T-helper 1 cell treated with Interleukin-12 subunit alpha and Interleukin-12 subunit beta and Interleukin-4 antibody, amounts not matched to agents 30 μg/mL and 1 μg/mL, for 36 hours (primary cell): ENCODE data around the gene MYO19.

Experiments used
- H3K27ac Mint-ChIP-seq: one replicate; pipeline ENCODE4 v1.8.0; 2021; ENCODE audit warnings: mild to moderate bottlenecking, mixed read lengths
- H3K27me3 Mint-ChIP-seq: one replicate; pipeline ENCODE4 v1.8.0; 2021; ENCODE audit warnings: low read depth, mixed read lengths
- H3K36me3 Mint-ChIP-seq: one replicate; pipeline ENCODE4 v1.8.0; 2021; ENCODE audit warnings: low read depth, mixed read lengths
- H3K4me1 Mint-ChIP-seq: one replicate; pipeline ENCODE4 v1.8.0; 2021; ENCODE audit warnings: low read depth, mixed read lengths
- H3K4me3 Mint-ChIP-seq: one replicate; pipeline ENCODE4 v1.8.0; 2021; ENCODE audit warnings: mild to moderate bottlenecking, moderate library complexity, mixed read lengths
- H3K9me3 Mint-ChIP-seq: one replicate; pipeline ENCODE4 v1.8.0; 2021; ENCODE audit warnings: mixed read lengths

MYO19 gene, protein sequence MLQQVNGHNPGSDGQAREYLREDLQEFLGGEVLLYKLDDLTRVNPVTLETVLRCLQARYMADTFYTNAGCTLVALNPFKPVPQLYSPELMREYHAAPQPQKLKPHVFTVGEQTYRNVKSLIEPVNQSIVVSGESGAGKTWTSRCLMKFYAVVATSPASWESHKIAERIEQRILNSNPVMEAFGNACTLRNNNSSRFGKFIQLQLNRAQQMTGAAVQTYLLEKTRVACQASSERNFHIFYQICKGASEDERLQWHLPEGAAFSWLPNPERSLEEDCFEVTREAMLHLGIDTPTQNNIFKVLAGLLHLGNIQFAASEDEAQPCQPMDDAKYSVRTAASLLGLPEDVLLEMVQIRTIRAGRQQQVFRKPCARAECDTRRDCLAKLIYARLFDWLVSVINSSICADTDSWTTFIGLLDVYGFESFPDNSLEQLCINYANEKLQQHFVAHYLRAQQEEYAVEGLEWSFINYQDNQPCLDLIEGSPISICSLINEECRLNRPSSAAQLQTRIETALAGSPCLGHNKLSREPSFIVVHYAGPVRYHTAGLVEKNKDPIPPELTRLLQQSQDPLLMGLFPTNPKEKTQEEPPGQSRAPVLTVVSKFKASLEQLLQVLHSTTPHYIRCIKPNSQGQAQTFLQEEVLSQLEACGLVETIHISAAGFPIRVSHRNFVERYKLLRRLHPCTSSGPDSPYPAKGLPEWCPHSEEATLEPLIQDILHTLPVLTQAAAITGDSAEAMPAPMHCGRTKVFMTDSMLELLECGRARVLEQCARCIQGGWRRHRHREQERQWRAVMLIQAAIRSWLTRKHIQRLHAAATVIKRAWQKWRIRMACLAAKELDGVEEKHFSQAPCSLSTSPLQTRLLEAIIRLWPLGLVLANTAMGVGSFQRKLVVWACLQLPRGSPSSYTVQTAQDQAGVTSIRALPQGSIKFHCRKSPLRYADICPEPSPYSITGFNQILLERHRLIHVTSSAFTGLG

DNA sequence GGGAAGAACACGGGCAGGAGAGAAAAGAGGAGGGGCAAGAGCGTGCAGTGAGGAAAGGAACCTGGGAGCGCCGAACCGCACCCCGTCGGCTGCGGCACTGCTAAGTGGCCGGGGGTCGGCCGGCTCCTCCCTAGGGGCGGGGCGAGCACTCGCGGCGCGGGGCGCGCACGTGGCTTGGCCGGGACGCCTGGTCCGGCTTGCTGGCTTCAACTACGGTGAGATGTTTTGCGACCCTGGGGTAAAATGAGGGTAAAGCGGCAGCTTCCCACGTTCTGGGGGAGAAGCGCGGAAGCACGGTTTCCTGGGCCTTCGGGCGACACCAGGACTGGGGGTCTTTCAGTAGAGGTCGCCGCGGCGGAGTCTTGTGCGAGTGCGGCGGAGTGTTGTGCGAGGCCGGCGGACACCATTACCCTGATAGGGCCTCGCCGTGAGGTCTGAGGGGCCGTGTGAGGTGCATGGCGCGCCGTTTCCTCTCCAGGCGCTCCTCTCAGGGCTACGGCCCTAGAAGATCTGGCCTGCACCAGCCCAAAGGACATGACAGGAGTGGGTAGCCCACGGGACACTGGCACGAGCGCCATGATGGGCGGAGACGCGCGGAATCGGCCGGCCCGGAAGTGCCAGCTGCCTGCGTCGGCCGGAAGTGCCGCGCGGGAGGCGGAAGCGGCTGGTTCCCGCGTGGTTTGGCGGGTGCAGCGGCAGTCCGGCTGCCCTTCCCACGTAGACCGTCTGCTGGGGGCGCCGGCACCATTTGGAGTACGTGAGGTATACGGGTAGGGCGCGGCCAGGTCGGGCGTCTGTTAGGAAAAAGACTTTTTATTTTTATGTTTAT, at the start of gene MYO19, which contains the start of gene PIGW:
TSS of gene MYO19 (minus strand) at position 29 of the 829 bp plus-strand sequence. CDS start 2,330 bp downstream, outside the sequence.
TSS of gene PIGW (plus strand) at position 148 of the 829 bp plus-strand sequence. CDS start 2,115 bp downstream, outside the sequence.
- Mint-ChIP-seq H3K36me3 (peaks cover 31% of the 10 kb centered on the region), H3K9me3 (no peaks in the 10 kb centered on the region), H3K27me3 (no peaks in the 10 kb centered on the region), H3K4me3 (peak within 1 kb of the TSS; percentile 99), H3K27ac (peak within 1 kb of the TSS; percentile 98), H3K4me1 (peaks cover 28% of the 10 kb centered on the region)

DNA sequence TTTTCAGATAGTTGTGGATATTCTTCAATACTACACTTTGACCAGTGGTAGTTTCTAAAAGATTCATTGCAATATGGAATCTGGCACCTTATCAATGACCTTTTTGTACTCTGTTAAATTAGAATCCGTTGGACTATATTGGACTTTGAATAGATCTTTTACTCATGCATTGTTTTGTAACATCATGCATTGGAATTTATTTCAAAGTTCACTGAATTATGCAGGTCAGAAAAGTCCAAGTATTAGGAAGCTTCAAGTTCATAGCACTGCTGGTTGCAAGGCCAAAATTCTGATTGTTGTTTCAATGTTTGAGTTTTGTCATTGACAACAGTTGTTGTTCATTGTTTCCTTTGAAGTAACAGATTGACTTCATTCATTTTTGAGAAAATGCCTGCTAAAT, 49.1 kb upstream of the MYO19 start:
- Mint-ChIP-seq H3K36me3 (peaks cover 31% of the 10 kb centered on the region), H3K27ac (no peak overlapping the region)

DNA sequence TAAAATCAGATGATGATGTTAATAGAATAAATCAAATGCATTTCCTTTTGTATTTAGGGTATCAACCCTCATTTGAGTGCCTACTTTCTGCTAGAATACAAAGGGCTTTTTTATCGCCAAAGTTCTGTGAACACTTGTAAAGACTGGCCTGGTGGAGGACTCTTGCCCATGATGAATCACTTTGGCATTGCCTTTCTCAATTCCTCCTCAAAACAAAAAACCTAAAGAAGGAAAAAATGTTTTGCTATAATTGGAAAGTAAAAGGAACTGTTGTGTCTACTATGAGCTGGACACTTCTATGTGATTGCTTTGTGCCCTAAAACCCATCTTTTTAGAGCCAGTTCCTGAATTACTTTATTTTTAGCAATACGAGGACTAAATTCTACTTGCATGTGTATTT, 44.0 kb upstream of the MYO19 start:
- no peaks in the 10 kb centered on the region for H3K9me3 Mint-ChIP-seq
- H3K4me1 Mint-ChIP-seq = no peaks in the 10 kb centered on the region
- no peaks in the 10 kb centered on the region for H3K27me3 Mint-ChIP-seq
- H3K4me3 Mint-ChIP-seq = no peak overlapping the region
- H3K36me3 Mint-ChIP-seq = peaks cover 28% of the 10 kb centered on the region
- H3K27ac Mint-ChIP-seq = no peak overlapping the region

More for the DNA sequence above, 49.1 kb upstream of the MYO19 start:
- Mint-ChIP-seq H3K9me3 (no peaks in the 10 kb centered on the region), H3K4me1 (no peaks in the 10 kb centered on the region), H3K4me3 (no peak overlapping the region), H3K27me3 (no peaks in the 10 kb centered on the region)

DNA sequence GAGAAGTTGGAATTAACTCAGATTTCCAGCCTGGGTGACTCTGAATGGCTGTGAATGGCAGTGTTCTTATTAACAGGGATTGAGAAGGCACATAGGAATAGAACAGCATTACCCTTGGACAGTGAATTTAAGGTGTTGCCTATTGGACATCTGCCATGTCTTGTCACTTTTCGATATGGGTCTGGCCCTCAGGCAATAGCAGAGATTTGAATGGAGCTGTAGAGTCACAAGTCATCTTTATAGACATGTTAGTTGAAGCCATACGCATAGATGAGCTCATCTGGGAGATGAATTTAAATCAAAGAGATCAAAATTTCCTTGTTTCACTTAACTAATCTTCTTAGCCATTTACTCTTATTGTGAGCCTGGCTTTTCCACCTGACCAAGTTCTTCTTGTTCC, 42.1 kb upstream of the MYO19 start:
- Mint-ChIP-seq H3K27me3 (no peaks in the 10 kb centered on the region), H3K4me1 (peaks cover 2% of the 10 kb centered on the region), H3K4me3 (no peak overlapping the region), H3K36me3 (peaks cover 36% of the 10 kb centered on the region), H3K9me3 (no peaks in the 10 kb centered on the region), H3K27ac (no peak overlapping the region)

DNA sequence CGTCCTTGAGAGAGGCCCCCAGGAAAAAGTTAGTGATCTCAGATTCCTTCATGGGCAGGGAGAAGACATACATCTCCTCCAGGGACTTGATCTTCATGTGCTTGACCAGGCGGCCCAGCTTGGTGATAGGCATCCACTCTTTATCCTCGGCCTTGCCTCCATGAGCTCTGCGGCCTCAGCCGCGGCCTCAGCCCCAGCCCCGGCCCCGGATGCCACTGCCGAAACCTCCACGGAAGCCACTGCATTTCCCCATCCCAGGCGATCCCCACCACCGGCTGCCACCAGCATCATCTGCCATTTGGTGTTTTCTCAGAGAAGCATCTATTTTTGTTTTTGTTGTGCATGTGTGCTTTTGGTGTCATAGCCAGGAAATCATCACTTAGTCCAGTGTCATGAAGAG, 40.4 kb upstream of the MYO19 start:
- Mint-ChIP-seq H3K4me1 (peaks cover 2% of the 10 kb centered on the region), H3K9me3 (no peaks in the 10 kb centered on the region), H3K4me3 (no peak overlapping the region), H3K36me3 (peaks cover 28% of the 10 kb centered on the region), H3K27me3 (no peaks in the 10 kb centered on the region), H3K27ac (no peak overlapping the region)

DNA sequence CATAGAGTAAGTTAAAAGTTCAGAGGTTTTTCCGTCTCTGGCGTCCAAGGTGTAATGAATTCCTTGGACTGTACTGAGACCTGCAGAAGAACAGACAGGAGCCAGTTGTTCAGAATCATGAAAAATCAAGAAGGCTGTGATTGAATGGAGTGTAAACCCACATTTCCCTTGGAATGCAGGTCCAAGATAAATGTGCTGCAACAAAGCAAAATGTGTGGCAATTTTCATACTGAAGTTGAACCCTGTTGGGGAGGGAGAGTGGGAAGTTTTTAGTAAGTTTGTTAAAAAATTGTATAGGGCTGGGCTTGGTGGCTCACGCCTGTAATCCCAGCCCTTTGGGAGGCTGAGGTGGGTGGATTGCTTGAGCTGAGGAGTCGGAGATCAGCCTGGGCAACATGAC, 31.4 kb upstream of the MYO19 start:
- H3K9me3 Mint-ChIP-seq = no peaks in the 10 kb centered on the region
- no peak overlapping the region for H3K4me3 Mint-ChIP-seq
- H3K36me3 Mint-ChIP-seq = peaks cover 28% of the 10 kb centered on the region
- H3K27ac Mint-ChIP-seq = no peak overlapping the region
- peaks cover 10% of the 10 kb centered on the region for H3K4me1 Mint-ChIP-seq
- H3K27me3 Mint-ChIP-seq = no peaks in the 10 kb centered on the region

DNA sequence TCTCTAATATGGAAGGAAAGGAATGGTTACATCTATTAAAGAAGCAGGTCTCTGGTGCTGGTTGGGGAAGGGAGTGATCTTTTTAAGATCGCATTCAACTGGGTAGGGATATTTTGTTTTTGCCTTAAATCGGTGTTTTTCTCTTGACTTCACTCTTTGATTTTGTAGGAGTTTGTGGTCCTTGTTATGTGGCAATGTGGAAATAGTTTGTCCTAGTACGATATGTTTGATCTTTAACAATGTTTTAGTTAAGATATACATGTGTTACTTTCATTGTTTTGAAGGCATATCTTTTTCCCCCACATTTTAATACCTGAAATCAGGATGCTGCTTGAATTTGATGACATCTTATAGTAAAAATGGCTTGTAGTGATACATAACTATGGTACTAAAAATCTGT, 18.8 kb upstream of the MYO19 start:
- H3K4me1 Mint-ChIP-seq = peaks cover 37% of the 10 kb centered on the region
- no peaks in the 10 kb centered on the region for H3K27me3 Mint-ChIP-seq
- peak overlapping the region; percentile 26 for H3K27ac Mint-ChIP-seq
- no peak overlapping the region for H3K4me3 Mint-ChIP-seq
- H3K36me3 Mint-ChIP-seq = peaks cover 31% of the 10 kb centered on the region
- no peaks in the 10 kb centered on the region for H3K9me3 Mint-ChIP-seq

DNA sequence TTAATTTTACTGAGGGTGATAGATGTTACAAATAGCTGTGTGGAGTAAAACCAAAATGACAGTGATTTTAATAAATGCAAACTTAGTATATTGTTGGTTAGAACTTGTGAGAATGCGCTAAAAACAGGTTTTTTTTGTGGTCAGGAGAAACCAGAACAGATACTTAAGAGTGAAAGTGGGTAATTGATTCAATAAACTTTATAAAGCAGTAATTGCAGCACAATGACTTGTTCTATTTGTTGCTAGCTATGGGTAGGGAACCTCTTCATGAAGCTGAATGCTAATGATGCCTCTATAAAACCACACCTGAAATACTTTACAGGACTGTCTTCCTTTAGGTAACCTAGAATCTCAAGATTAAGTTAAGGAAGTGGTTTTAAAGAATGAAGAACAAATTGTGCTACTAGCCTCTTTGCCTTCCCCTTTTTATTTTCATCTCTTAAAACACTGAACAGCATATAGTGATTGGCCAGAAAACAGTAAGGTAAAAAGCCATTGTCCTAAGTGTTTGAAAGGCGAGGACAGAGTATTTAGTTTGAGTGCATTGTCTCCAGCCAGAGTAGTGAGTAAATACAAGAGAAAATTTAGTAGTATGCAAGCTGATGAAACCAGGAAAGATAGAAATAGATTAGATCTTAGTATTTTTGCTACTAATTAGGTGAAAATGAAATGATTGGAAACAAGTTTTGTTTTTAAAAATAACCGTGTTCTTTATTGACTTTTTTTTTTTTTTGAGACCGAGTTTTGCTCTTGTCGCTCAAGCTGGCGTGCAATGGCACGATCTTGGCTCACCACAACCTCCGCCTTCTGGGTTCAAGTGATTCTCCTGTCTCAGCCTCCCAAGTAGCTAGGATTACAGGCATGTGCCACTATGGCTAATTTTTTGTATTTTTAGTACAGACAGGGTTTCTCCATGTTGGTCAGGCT, 16.1 kb upstream of the MYO19 start:
- Mint-ChIP-seq H3K27ac (peak overlapping the region; percentile 11), H3K4me1 (peaks cover 38% of the 10 kb centered on the region)

DNA sequence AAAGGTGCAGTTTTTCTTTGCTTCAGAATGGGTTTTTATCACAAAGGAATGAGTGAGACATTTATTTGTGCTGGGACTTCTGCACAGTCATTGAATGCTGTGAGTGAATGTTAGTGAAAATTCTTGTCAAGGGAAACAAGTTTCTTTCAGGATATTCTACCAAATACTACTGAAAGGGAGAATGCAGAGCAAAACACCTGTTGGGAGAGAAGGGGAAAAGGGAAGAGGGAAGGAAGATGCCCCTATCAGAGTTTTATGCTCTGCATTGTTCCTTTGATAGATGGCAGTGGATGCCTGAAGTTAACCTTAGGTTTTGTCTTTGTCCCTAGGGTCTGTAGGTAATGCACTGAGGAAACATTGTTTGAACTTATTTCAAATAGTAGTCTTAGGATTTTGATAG, 13.1 kb upstream of the MYO19 start:
- Mint-ChIP-seq H3K4me3 (peak overlapping the region; percentile 100), H3K9me3 (no peaks in the 10 kb centered on the region), H3K4me1 (peaks cover 28% of the 10 kb centered on the region), H3K27ac (peak overlapping the region; percentile 47), H3K27me3 (no peaks in the 10 kb centered on the region), H3K36me3 (peaks cover 20% of the 10 kb centered on the region)

More for the DNA sequence above, 16.1 kb upstream of the MYO19 start:
- H3K9me3 Mint-ChIP-seq = no peaks in the 10 kb centered on the region
- H3K36me3 Mint-ChIP-seq = peaks cover 26% of the 10 kb centered on the region
- H3K4me3 Mint-ChIP-seq = peak overlapping the region; percentile 10
- H3K27me3 Mint-ChIP-seq = no peaks in the 10 kb centered on the region

DNA sequence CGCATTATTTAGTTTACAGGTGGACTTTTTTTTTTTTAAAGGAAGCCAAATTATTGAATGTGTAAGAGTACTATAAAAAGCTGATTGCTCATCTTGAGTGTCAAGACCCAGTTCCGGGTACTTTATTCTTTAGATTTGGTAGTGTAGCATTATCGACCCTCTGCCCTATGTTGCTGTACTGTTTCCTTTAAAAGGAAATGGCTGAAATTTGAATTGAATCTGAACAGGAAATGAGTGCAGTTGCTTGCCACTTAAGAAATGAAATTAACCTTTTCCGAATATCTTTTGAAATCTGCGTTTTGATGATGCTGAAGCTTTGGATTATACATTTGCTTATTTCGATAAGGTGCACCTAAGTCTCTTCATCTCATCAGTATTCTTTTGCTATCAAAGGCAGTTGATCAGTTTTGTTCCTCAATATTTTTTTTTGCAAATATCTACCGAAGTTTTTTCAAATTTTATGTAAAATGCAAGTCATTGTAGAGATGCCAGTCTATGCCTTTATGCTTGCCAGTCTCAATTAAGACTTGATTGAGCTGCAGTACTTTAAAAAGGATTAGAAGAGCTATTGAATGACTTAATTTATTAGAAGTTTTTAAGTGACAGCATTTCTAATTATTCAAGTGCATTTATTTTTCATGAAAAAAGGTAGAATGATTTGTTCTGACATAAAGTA, 11.9 kb upstream of the MYO19 start:
- peaks cover 23% of the 10 kb centered on the region for H3K36me3 Mint-ChIP-seq
- H3K27ac Mint-ChIP-seq = peak overlapping the region; percentile 90
- no peaks in the 10 kb centered on the region for H3K27me3 Mint-ChIP-seq
- peak overlapping the region; percentile 100 for H3K4me3 Mint-ChIP-seq
- H3K9me3 Mint-ChIP-seq = no peaks in the 10 kb centered on the region
- H3K4me1 Mint-ChIP-seq = peaks cover 28% of the 10 kb centered on the region

DNA sequence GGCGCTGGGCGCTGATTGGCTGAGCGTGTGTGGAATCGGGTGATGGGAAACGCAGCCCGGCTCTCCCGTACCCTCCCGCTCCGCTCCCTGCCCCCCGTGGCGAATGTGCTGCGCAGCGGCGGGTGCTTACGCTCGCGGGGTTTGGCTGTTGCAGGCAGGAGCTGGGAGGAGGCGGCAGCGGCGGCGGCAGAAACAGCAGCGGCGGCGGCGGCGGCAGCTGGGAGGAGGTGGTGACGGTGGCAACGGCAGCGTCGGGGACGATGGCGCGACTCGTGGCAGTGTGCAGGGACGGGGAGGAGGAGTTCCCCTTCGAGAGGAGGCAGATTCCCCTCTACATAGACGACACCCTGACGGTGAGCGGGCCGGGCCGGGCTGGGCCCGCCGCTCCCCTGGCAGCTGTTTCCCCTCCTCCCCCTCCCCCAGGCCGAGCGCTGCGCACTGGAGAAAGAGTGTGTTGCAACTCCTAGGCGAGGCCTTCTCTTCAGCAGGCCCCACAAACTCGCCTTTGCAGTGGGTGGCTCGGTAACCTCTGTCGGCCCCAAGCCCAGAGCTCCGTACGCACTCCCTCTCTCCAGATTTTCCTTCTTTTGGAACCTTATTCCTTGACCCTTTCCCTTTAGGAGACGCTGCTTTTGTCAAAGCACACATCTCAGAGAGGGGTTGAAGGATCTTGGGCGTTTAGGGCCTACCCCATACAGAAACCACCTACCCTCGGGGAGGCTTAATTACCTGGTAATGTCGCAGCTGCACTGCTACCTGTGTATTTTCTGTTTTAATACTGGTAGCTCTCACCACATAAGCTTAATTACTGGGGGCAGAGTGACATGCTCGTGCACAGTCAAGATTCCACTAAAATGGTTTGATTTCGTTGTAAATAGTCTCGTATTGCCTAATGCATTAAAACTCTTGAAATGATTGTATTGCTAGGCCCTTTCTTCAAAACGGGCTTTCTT, 11.1 kb upstream of the MYO19 start:
- H3K4me3 Mint-ChIP-seq = peak overlapping the region; percentile 100
- H3K36me3 Mint-ChIP-seq = peaks cover 21% of the 10 kb centered on the region
- H3K4me1 Mint-ChIP-seq = peaks cover 26% of the 10 kb centered on the region
- H3K9me3 Mint-ChIP-seq = no peaks in the 10 kb centered on the region
- H3K27ac Mint-ChIP-seq = peak overlapping the region; percentile 90
- no peaks in the 10 kb centered on the region for H3K27me3 Mint-ChIP-seq

DNA sequence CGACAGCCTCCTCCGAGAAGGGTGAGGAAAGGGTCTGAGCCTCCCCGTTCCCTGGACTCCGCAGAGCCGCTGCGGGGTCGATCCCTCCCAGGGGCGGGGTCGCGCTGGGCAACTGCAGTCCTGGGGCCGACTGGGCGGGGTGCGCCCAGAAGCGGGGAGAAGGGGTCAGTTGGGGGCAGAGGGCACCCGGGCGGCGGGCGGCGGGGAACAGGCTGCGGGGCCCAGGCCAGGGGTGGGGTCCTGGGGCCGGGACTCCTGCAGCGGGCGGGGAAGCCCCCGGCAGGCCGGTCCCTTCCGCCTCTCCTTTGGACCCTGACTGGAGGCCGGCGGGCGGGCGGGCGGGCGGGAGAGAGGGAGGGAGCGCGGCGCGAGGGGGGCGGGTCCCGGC, 10.4 kb upstream of the MYO19 start:
- Mint-ChIP-seq H3K36me3 (peaks cover 18% of the 10 kb centered on the region), H3K9me3 (no peaks in the 10 kb centered on the region), H3K27me3 (no peaks in the 10 kb centered on the region), H3K27ac (peak overlapping the region; percentile 97), H3K4me1 (peaks cover 20% of the 10 kb centered on the region), H3K4me3 (peak overlapping the region; percentile 100)
